HepG2 (cell line): ENCODE data around the gene MOV10L1. TPM values are rescaled to one million over a fixed set of nuclear protein-coding genes. Genes with fewer than 3 reads are reported as not detected.

Experiments
- CCDC6 ChIP-seq: sonication (generic); formaldehyde crosslinking; IDR thresholded peaks from 2 replicates; pipeline ENCODE4 v1.8.1; 2022; ENCODE audit warnings: mild to moderate bottlenecking, missing genetic modification reagents, moderate library complexity
- DMAP1 ChIP-seq: IDR thresholded peaks from 2 replicates; pipeline ENCODE4 v1.6.1; 2016
- EP300 ChIP-seq, 3 experiments: sonication (generic) in 1 of 3; formaldehyde crosslinking in 1 of 3; IDR thresholded peaks; 2 replicates each; pipeline versions ENCODE4 v1.5.1 to v1.6.1; 2011 to 2020; ENCODE audit warnings: low read depth in 2 of 3, low read length in 2 of 3, borderline replicate concordance in 1 of 3, improper control_type of control experiment in 1 of 3, mild to moderate bottlenecking in 1 of 3, missing genetic modification reagents in 1 of 3, moderate library complexity in 1 of 3
- FOSL1 ChIP-seq: sonication (generic); formaldehyde crosslinking; IDR thresholded peaks from 2 replicates; pipeline ENCODE4 v1.9.0; 2021; ENCODE audit warnings: missing genetic modification reagents, borderline replicate concordance
- FOXP4 ChIP-seq: sonication (generic); formaldehyde crosslinking; IDR thresholded peaks from 2 replicates; pipeline ENCODE4 v1.4.0; 2020; ENCODE audit warnings: missing genetic modification reagents
- GMEB2 ChIP-seq: IDR thresholded peaks from 2 replicates; pipeline ENCODE4 v1.6.1; 2016; ENCODE audit warnings: missing biosample characterization, missing genetic modification reagents, low read depth
- HMG20A ChIP-seq: IDR thresholded peaks from 2 replicates; pipeline ENCODE4 v1.6.1; 2016; ENCODE audit warnings: borderline replicate concordance
- HNF4A ChIP-seq: sonication (generic); formaldehyde crosslinking; IDR thresholded peaks from 2 replicates; pipeline ENCODE4 v1.4.0; 2020; ENCODE audit warnings: missing genetic modification reagents
- NR0B2 ChIP-seq: sonication (generic); formaldehyde crosslinking; IDR thresholded peaks from 2 replicates; pipeline ENCODE4 v1.4.0; 2020; ENCODE audit warnings: mild to moderate bottlenecking, missing genetic modification reagents
- NR2C2 ChIP-seq: sonication (generic); formaldehyde crosslinking; IDR thresholded peaks from 2 replicates; pipeline ENCODE4 v1.4.0; 2020; ENCODE audit warnings: missing genetic modification reagents, mild to moderate bottlenecking, moderate library complexity, borderline replicate concordance
- PAF1 ChIP-seq: IDR thresholded peaks from 2 replicates; pipeline ENCODE4 v1.6.1; 2016; ENCODE audit warnings: missing genetic modification reagents, missing compliant biosample characterization
- SAP130 ChIP-seq: IDR thresholded peaks from 2 replicates; pipeline ENCODE4 v1.6.1; 2016; ENCODE audit warnings: low read depth
- TCF12 ChIP-seq, 2 experiments: fragments of 450-650 bp in 1 of 2; sonication (generic) in 1 of 2; formaldehyde crosslinking in 1 of 2; IDR thresholded peaks; 2 replicates each; pipeline versions ENCODE4 v1.6.1 to v1.8.0; 2017 to 2022; ENCODE audit warnings: antibody characterized with exemption in 1 of 2, mild to moderate bottlenecking in 1 of 2, missing genetic modification reagents in 1 of 2, moderate library complexity in 1 of 2
- XRCC5 ChIP-seq: fragments of 200-400 bp; formaldehyde crosslinking; optimal IDR thresholded peaks from 2 replicates; pipeline ENCODE3; 2017; ENCODE audit warnings: mild to moderate bottlenecking, low read length
- ZFP1 ChIP-seq: IDR thresholded peaks from 2 replicates; pipeline ENCODE4 v1.6.1; 2016
- ZNF343 ChIP-seq: sonication (generic); formaldehyde crosslinking; IDR thresholded peaks from 2 replicates; pipeline ENCODE4 v1.4.0; 2020; ENCODE audit warnings: mild to moderate bottlenecking, missing genetic modification reagents
- ZNF777 ChIP-seq: sonication (generic); formaldehyde crosslinking; IDR thresholded peaks from 2 replicates; pipeline ENCODE4 v1.4.0; 2020; ENCODE audit warnings: missing genetic modification reagents
- ZSCAN22 ChIP-seq: sonication (generic); formaldehyde crosslinking; IDR thresholded peaks from 2 replicates; pipeline ENCODE4 v1.4.0; 2020; ENCODE audit warnings: mild to moderate bottlenecking, missing genetic modification reagents
- polyA plus RNA-seq, 8 experiments: library from polyadenylated mRNA; depleted of rRNA in 3 of 8; stranded (reverse) in 7 of 8; unstranded in 1 of 8; fragments of >200 nt; fragmentation: Illumina TruSeq in 4 of 8; extraction: Trizol in 4 of 8; gene quantifications; 2 replicates each; pipeline versions ENCODE4 v1.2.1 to v1.2.3, GENCODE V29; 2011 to 2016; ENCODE audit warnings: low read depth in 4 of 8, missing spikeins in 1 of 8, mixed read lengths in 1 of 8; ENCODE audit not compliant: insufficient read depth in 1 of 8
- total RNA-seq, 5 experiments: library from RNA; depleted of rRNA; stranded (reverse); fragments of >200 nt; fragmentation: Illumina TruSeq; extraction: Trizol; gene quantifications; 2 replicates each; pipeline ENCODE4 v1.2.3, GENCODE V29; 2016; ENCODE audit warnings: low read depth in 1 of 5
- TF ChIP-seq, protein P1 (sequence below): sonication (generic); formaldehyde crosslinking; IDR thresholded peaks from 2 replicates; pipeline ENCODE4 v1.8.1; 2023; ENCODE audit warnings: mild to moderate bottlenecking, moderate library complexity, missing genetic modification reagents
- TF ChIP-seq, protein P2 (sequence below): sonication (generic); formaldehyde crosslinking; IDR thresholded peaks from 2 replicates; pipeline ENCODE4 v1.5.0; 2020; ENCODE audit warnings: mild to moderate bottlenecking, low read depth, missing genetic modification reagents, borderline replicate concordance
- TF ChIP-seq, protein P3 (sequence below): sonication (generic); formaldehyde crosslinking; IDR thresholded peaks from 2 replicates; pipeline ENCODE4 v1.4.0; 2020; ENCODE audit warnings: mild to moderate bottlenecking, missing genetic modification reagents

MOV10L1 gene
- total and polyA plus RNA-seq, 2 of the 13 experiments (the other 11 are each of a cell fraction or from before 2014, with no cell fraction given): 0.11 to 0.12 TPM

- TF ChIP-seq ZNF777 (0 out of 2 replicates have a peak, but pooled peaks have one; percentile 57), NR0B2 (CRISPR knock-in tag) (no peak), CCDC6 (CRISPR knock-in tag) (peak; percentile 66; the same call in 1 of the 2 replicates), XRCC5 (peak; percentile 35), NR2C2 (CRISPR knock-in tag) (peak; percentile 91), ZSCAN22 (CRISPR knock-in tag) (no peak), PAF1 (CRISPR knock-in tag) (no peak), FOSL1 (CRISPR knock-in tag) (no peak), DMAP1 (CRISPR knock-in tag) (peak; percentile 13; the same call in 1 of the 2 replicates), GMEB2 (CRISPR knock-in tag) (no peak), HMG20A (CRISPR knock-in tag) (no peak), FOXP4 (peak; percentile 46), TCF12 (IDR thresholded peaks at IDR 0.05) (no peak), TCF12 (CRISPR knock-in tag; IDR thresholded peaks at IDR 0.05) (no peak), SAP130 (CRISPR knock-in tag) (peak; percentile 69), ZFP1 (CRISPR knock-in tag) (no peak), HNF4A (CRISPR knock-in tag) (peak; percentile 98), ZNF343 (CRISPR knock-in tag) (no peak), EP300 (IDR thresholded peaks at IDR 0.05; ENCODE audit: low read depth in 2 of 2, low read length in 2 of 2) (no peak), EP300 (CRISPR knock-in tag; IDR thresholded peaks at IDR 0.05; ENCODE audit: borderline replicate concordance) (0 out of 2 replicates have a peak, but pooled peaks have one; percentile 23)
- TF ChIP-seq, protein P1, sequence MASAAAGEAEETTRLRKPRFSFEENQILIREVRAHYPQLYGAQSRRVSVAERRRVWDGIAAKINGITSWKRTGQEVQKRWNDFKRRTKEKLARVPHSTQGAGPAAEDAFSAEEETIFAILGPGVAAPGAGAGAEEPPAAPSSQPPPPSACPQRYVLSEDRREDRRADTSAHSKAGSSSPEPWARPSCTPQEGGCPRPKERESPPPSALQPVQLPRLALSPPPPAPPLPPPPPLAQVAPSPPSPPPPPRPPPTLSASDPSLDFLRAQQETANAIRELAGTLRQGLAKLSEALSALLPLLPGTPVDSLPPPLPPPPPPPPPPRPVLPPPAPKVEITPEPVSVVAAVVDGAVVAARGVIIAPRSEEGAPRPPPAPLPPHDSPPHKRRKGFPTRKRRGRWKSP: no peak
- TF ChIP-seq, protein P2, sequence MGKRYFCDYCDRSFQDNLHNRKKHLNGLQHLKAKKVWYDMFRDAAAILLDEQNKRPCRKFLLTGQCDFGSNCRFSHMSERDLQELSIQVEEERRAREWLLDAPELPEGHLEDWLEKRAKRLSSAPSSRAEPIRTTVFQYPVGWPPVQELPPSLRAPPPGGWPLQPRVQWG: no peak
- TF ChIP-seq, protein P3, sequence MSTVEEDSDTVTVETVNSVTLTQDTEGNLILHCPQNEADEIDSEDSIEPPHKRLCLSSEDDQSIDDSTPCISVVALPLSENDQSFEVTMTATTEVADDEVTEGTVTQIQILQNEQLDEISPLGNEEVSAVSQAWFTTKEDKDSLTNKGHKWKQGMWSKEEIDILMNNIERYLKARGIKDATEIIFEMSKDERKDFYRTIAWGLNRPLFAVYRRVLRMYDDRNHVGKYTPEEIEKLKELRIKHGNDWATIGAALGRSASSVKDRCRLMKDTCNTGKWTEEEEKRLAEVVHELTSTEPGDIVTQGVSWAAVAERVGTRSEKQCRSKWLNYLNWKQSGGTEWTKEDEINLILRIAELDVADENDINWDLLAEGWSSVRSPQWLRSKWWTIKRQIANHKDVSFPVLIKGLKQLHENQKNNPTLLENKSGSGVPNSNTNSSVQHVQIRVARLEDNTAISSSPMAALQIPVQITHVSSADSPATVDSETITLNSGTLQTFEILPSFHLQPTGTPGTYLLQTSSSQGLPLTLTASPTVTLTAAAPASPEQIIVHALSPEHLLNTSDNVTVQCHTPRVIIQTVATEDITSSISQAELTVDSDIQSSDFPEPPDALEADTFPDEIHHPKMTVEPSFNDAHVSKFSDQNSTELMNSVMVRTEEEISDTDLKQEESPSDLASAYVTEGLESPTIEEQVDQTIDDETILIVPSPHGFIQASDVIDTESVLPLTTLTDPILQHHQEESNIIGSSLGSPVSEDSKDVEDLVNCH (CRISPR knock-in tag): no peak
Observed at GRCh38 chr22:50146439-50147238, 56.8 kb downstream of the MOV10L1 start (continued).
